Mesodermal cell (in vitro differentiated cells): Measurements from ENCODE around the gene GLI2.

ENCODE experiments used
- H3K27ac ChIP-seq: 2 replicates; pipeline ENCODE4 v1.7.0; 2013; ENCODE audit warnings: mild to moderate bottlenecking, low read depth, low read length, moderate library complexity; ENCODE audit not compliant: severe bottlenecking
- H3K36me3 ChIP-seq: 2 replicates; pipeline ENCODE4 v1.7.1; 2013; ENCODE audit warnings: mild to moderate bottlenecking, low read length, moderate library complexity; ENCODE audit not compliant: control insufficient read depth, insufficient read depth
- H3K4me1 ChIP-seq: one replicate; pipeline ENCODE4 v1.7.1; 2013; ENCODE audit warnings: mild to moderate bottlenecking, low read length; ENCODE audit not compliant: insufficient read depth, control insufficient read depth, poor library complexity, severe bottlenecking
- H3K4me3 ChIP-seq: 2 replicates; pipeline ENCODE4 v1.7.0; 2013; ENCODE audit warnings: low read length, control low read depth, mild to moderate bottlenecking; ENCODE audit not compliant: insufficient read depth, poor library complexity, severe bottlenecking; ENCODE audit errors: extremely low read depth
- H3K9me3 ChIP-seq: 2 replicates; pipeline ENCODE4 v1.7.1; 2013; ENCODE audit warnings: mild to moderate bottlenecking, low read length, moderate library complexity; ENCODE audit not compliant: control insufficient read depth
- WGBS, 2 experiments: methylation state at CpG; one replicate each; pipeline ENCODE4 v1.1.5; 2013; ENCODE audit warnings: missing lambda C conversion rate in 2 of 2; ENCODE audit not compliant: insufficient coverage in 2 of 2; 5-methylcytosine and 5-hydroxymethylcytosine counted together

GLI2 gene

DNA sequence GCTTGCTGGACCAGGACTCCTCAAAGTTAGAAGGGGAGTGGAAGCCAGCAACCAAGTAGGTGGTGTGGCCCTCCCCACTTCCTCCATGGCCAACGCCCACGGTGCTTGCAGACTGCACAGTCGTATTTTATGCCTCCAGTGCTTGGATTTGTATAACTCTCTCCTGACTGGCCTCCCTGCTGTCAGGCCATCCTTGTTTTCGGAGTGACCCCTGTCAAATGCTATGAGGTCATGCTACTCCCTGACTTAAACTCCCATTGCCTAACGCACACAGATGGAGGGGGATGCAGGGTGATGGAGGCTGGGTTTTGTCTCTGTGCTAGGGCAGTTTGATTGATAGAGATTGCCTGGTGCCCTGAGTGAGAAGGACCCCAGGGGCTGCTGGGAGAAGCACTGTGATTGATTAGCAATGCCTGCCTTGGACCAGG is 36.1 kb downstream of the GLI2 start:
- Histone ChIP-seq H3K4me3 (no peak overlapping the region), H3K27ac (peak overlapping the region; percentile 75), H3K36me3 (peaks cover 8% of the 10 kb centered on the region), H3K4me1 (peaks cover 71% of the 10 kb centered on the region), H3K9me3 (no peaks in the 10 kb centered on the region)
- WGBS, 2 experiments: 64 to 78% methylated on average over 3 to 4 of the region's 5 CpGs

DNA sequence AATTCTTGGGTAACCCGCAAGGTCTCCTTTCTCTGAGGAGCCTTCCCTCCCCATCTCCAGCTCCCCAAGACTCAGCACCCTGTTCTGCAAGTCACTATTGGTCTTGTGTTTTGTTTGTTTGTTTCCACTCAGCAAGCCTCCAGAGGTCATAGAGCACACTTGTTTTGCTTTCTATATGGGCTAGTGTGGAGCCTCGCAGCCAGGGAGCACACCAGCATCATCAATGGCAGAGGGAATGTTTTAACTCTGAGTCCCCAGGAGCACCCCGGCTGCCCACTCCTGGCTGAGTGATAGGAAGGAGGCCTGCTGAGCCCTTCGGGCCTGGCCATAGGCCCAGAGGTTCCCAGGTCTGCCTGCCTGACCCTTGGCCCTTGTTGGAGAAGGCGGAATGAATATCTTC is 36.6 kb downstream of the GLI2 start:
- Histone ChIP-seq H3K36me3 (peaks cover 8% of the 10 kb centered on the region), H3K27ac (peak overlapping the region; percentile 75)
- WGBS, 2 experiments: 90% methylated on average over 3 of the region's 5 CpGs

DNA sequence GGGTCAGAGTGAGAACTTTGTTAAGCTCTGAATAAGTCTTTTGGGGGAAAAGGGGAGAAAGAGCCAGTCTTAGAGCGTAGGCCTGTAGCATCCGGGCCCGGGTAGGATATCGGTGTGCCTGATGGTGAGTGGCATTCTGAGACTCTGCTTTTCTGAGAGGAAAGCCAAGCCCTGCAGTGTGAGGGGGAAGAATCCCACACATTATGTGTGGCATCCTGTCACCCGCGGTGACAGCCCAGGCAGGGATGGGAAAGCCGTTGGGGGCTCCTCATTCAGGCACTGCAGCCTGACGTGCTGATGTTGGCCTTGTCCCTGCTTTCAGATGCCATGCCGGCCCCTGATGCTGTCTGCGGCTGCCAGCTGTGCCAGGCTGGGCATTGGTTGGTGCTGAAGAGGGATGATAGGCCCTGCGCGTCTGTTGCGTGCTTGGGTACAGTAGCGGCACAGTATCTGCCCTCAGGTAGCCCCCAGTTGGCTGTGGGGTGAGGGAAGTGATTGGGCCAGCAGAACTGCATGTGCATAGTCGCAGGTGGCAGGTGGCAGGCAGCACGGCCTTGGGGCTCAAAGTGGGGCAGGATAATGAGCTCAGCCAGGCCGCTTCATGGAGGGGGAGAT is 37.6 kb downstream of the GLI2 start:
- H3K36me3 ChIP-seq: peaks cover 8% of the 10 kb centered on the region
- no peaks in the 10 kb centered on the region for H3K9me3 ChIP-seq
- H3K4me1 ChIP-seq: peaks cover 70% of the 10 kb centered on the region
- H3K4me3 ChIP-seq: no peak overlapping the region
- H3K27ac ChIP-seq: no peak overlapping the region
- 76 to 80% methylated on average over 15 to 16 of the region's 17 CpGs for whole genome bisulfite sequencing, 2 experiments

More for the DNA sequence above, 36.6 kb downstream of the GLI2 start:
- Histone ChIP-seq H3K4me3 (no peak overlapping the region), H3K4me1 (peaks cover 70% of the 10 kb centered on the region), H3K9me3 (no peaks in the 10 kb centered on the region)

DNA sequence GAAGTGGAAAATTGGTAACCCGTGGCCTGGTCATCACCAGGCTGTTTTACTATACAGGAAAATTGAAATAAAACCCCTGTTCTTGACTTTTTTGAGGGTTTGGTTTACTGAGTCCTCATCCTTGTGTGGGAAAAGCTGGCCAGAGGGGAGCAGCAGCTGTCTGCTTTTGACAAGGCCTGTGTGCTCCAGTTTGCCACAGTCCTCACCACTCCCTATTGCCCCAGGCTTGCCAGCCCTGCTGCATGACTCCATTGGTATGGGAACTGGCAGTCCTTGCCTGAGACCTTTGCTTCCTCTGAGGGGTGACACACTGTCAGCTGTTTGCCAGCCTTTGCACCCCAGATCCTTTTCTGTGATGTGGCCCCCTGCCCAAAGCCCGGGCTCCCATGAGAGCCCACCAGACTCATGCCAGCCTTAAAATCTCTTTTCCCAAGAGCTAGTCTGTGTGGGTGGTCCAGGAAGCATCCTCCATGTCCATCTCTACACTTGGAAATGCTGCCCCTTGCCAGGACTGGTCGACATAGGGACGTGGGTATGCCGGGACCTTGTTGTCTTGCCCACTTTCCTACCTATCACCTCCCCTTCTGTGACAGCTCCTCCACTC is 39.0 kb downstream of the GLI2 start:
- H3K4me1 ChIP-seq: peaks cover 73% of the 10 kb centered on the region
- WGBS, 2 experiments: 85 to 100% methylated on average over 3 to 4 of the region's 5 CpGs
- H3K27ac ChIP-seq: no peak overlapping the region

DNA sequence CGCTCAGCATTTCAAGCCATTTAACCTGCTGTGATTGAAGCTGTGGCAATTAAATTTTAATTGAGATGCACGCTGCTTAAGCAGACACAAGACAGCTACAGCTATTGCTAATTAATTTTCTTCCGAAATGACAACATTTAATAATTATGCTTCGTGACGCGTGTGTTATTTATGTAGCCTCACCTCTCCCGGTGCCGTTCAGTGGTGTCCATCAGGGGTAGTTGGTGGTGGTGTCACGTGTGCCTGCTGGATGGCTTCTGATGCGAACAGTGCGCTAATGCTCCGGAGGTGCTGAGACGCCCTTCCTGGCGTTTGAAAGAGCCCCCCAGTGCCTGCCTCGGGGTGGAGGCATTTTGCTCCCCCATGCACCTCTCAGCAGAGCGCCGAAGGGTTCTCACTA is 39.5 kb downstream of the GLI2 start:
- Histone ChIP-seq H3K4me3 (no peak overlapping the region), H3K4me1 (peaks cover 71% of the 10 kb centered on the region), H3K36me3 (no peaks in the 10 kb centered on the region), H3K9me3 (no peaks in the 10 kb centered on the region), H3K27ac (no peak overlapping the region)
- WGBS, 2 experiments: 97% methylated on average over 12 to 13 of the region's 17 CpGs

More for the DNA sequence above, 39.0 kb downstream of the GLI2 start:
- Histone ChIP-seq H3K9me3 (no peaks in the 10 kb centered on the region), H3K36me3 (no peaks in the 10 kb centered on the region), H3K4me3 (no peak overlapping the region)

DNA sequence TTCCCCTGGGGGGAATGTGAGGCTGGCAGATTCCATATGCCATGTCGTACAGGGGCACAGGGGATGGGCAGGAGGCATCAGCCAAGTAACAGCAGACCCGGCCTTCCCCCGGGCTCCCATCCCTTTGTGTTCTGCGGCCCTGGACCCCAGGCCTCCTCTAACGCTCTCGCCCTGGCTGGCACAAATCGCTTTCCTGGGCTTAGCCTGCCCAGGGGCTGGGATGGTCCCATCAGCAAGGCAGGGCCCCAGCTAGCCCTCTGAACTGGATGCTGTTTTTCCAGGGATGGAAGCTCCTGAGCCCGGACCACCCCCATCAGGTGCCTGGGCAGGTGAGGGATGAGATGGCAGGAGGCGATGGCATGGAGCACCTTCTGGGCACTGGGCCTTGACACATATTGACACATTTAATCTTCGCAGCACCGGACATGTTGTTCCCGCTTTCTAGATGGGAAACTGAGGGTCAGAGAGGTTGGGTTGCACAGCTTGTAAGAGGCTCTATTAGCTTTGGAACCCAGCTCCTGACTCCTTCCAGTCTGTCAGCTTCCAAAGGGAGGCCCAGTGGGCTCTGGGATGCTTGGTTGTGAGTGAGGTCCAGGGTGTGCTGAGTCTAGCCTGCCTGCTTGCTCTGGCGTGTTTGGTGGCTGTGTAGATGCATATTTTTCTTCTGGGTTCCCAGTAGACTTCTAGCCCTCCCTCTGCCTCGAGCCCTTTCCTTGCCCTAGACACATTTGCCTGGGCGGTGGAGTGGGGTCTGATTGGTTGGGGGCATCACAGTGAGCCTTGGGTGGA is 40.3 kb downstream of the GLI2 start:
- no peak overlapping the region for H3K27ac ChIP-seq
- peaks cover 70% of the 10 kb centered on the region for H3K4me1 ChIP-seq
- WGBS, 2 experiments: 94 to 95% methylated on average over 12 of the region's 15 CpGs
- H3K4me3 ChIP-seq: no peak overlapping the region
- no peaks in the 10 kb centered on the region for H3K36me3 ChIP-seq
- H3K9me3 ChIP-seq: no peaks in the 10 kb centered on the region

DNA sequence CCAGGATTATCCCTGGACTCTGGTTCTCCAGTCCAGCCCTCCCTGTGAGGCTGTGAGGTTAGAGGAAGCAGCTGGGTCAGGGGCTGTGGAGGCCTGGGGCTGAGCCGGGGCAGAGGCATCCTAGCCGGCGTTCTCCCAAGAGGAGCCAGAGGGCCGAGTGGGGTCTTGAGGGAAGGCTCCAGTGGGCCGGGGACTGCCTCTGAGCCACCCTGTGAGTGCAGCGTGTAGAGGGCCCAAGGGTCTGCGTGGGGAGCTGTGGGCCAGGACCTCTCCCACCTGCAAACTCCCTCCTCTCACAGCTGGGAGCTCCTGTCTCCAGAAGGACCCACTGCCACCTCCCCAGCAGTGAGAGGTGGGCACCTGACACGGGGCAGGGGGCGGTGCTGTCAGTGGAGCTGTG is 41.0 kb downstream of the GLI2 start:
- no peaks in the 10 kb centered on the region for H3K36me3 ChIP-seq
- H3K9me3 ChIP-seq: no peaks in the 10 kb centered on the region
- H3K4me3 ChIP-seq: no peak overlapping the region
- 92 to 93% methylated on average over 7 to 9 of the region's 9 CpGs for WGBS, 2 experiments
- peak overlapping the region; percentile 16 for H3K27ac ChIP-seq
- H3K4me1 ChIP-seq: peaks cover 68% of the 10 kb centered on the region

DNA sequence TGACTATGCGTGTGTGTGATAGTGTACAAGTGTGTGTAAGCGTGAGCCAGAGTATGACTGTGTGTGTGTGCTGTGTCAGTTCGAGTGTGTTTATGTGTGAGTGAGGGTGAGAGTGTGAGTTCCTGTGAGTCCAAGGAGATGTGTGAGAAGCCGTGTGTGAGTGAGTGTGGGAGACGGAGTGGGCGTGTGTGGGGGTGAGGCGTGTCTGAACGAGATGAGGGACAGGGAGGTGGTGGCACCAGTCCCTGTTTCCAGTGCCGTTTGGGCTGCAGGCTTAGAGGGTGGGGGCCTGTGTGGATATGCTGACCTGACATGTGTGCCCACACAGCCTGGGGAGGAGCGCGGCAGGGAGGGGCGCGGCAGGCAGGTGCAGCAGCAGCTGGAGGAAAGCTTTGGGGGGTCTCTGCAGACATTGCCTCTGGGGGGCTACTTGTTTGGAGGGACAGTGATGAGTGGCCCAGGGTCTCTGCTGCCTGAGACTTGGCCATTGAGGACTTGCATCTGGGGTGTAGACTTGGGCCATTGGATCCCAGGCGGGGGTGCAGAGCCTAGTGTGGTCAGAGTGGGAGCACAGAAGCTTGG is 41.6 kb downstream of the GLI2 start:
- WGBS, 2 experiments: 93 to 97% methylated on average over 10 to 13 of the region's 14 CpGs
- no peaks in the 10 kb centered on the region for H3K36me3 ChIP-seq
- H3K4me3 ChIP-seq: no peak overlapping the region
- H3K27ac ChIP-seq: no peak overlapping the region
- H3K4me1 ChIP-seq: peaks cover 64% of the 10 kb centered on the region
- H3K9me3 ChIP-seq: no peaks in the 10 kb centered on the region

DNA sequence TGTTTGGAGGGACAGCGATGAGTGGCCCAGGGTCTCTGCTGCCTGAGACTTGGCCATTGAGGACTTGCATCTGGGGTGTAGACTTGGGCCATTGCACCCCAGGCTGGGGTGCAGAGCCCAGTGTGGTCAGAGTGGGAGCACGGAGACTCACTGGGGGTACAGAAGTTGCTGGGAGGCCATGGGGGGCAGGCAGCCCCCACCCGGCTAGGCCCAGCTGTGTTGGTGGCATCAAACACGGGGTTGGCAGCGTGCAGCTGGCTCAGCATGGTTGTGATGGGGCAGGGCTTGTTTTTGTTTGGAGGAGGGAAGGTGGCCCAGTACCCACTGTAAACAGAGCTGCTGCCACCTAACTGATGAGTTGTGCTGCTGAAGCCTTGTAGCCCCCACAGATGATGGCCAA is 42.1 kb downstream of the GLI2 start:
- 94% methylated on average over 4 of the region's 5 CpGs for WGBS, 2 experiments
- H3K4me3 ChIP-seq: no peak overlapping the region
- H3K4me1 ChIP-seq: peaks cover 64% of the 10 kb centered on the region
- H3K27ac ChIP-seq: no peak overlapping the region
- H3K36me3 ChIP-seq: no peaks in the 10 kb centered on the region
- no peaks in the 10 kb centered on the region for H3K9me3 ChIP-seq

DNA sequence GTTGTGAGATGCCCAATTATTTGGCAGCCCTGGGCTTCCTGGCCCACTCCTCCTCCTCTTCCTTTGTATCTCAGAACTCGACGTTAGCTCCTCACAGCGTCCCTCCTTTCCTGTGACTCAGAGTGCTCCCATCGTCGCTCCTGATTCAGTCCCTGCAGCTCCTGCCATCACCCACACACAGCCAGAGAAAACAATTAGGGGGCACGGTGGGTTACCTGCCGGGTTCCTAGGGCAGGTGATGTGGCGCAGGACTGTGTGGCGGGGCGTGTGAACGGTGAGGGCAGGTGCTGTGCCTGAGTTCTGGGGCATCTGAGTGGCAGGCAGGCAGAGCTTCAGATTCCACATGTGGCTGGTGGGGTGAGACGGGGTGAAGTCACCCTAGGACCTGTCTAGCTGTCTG is 42.6 kb downstream of the GLI2 start:
- Histone ChIP-seq H3K27ac (no peak overlapping the region), H3K4me1 (peaks cover 64% of the 10 kb centered on the region), H3K36me3 (no peaks in the 10 kb centered on the region), H3K4me3 (no peak overlapping the region), H3K9me3 (no peaks in the 10 kb centered on the region)
- 83 to 84% methylated on average over 12 of the region's 12 CpGs for WGBS, 2 experiments
